Left lung (tissue), 10 donors: Measurements from ENCODE around the gene IPO5. TPM values are rescaled to one million over a fixed set of nuclear protein-coding genes. Genes with fewer than 3 reads are reported as not detected.
"Not testable (repeated sequence)": the region's sequence is repeated elsewhere in the genome, so short reads cannot be mapped to it uniquely, and the experiment has no call there.

Experiments
- ATAC-seq: fragments of 200-7000 bp; cut with Tn5 transposase; one replicate; pipeline ENCODE4 v1.9.1; 2020; ENCODE audit warnings: moderate library complexity
- DNase-seq, 4 donors: peaks; one replicate each; pipeline ENCODE4 v3.0.0-alpha.2; 2013 to 2020
- H3K27ac ChIP-seq, 2 donors: fragments of 200-600 bp; sonication (generic) in 1 of 2; one replicate each; pipeline versions ENCODE4 v1.5.0 to v1.8.0; 2020 to 2021
- H3K27me3 ChIP-seq, 2 donors: fragments of 200-600 bp; sonication (generic) in 1 of 2; one replicate each; pipeline versions ENCODE4 v1.5.0 to v1.8.0; 2020 to 2021
- H3K36me3 ChIP-seq, 2 donors: fragments of 200-600 bp; sonication (generic) in 1 of 2; one replicate each; pipeline versions ENCODE4 v1.5.0 to v1.8.0; 2020 to 2021
- H3K4me1 ChIP-seq, 2 donors: fragments of 200-600 bp; one replicate each; pipeline ENCODE4 v1.8.0; 2021
- H3K4me3 ChIP-seq, 2 donors: fragments of 200-600 bp; sonication (generic) in 1 of 2; one replicate each; pipeline versions ENCODE4 v1.5.0 to v1.8.0; 2020 to 2021; ENCODE audit warnings: mild to moderate bottlenecking in 1 of 2
- H3K9me3 ChIP-seq, 2 donors: fragments of 200-600 bp; sonication (generic) in 1 of 2; one replicate each; pipeline versions ENCODE4 v1.5.0 to v1.8.0; 2020 to 2021
- intact Hi-C, 2 donors: fragments of 100-400 bp; cut with DNase I; formaldehyde crosslinking; loops; one replicate each; pipeline versions ENCODE4 v1.11.2 to v1.14.2; 2022
- polyA plus RNA-seq, 6 donors: library from polyadenylated mRNA; unstranded; fragments of 120-200 nt; gene quantifications; one replicate each; pipeline ENCODE4 v1.2.1, GENCODE V29; 2013; ENCODE audit not compliant: insufficient read length in 6 of 6
- total RNA-seq, 2 donors: library from RNA; stranded (reverse); fragmentation: NEBNext Ultra II Directional; extraction: Animal tissue kit (Norgen Biotek cat#: 25700); gene quantifications; one replicate each; pipeline ENCODE4 v1.2.1, GENCODE V29; 2021
- TF ChIP-seq, protein P1 (sequence below), 2 donors: fragments of 200-600 bp; sonication (generic) in 1 of 2; IDR thresholded peaks; one replicate each; pipeline versions ENCODE4 v1.5.0 to v1.8.0; 2021; ENCODE audit warnings: antibody characterized with exemption in 2 of 2
- donor health status: DM: no; HTN: yes; CAD: no.
- donor health status: DM: no; HTN: no; CAD: no.

The IPO5 gene
- total and polyA plus RNA-seq, 8 donors, result 74.5 to 170 (median 157) TPM

DNA sequence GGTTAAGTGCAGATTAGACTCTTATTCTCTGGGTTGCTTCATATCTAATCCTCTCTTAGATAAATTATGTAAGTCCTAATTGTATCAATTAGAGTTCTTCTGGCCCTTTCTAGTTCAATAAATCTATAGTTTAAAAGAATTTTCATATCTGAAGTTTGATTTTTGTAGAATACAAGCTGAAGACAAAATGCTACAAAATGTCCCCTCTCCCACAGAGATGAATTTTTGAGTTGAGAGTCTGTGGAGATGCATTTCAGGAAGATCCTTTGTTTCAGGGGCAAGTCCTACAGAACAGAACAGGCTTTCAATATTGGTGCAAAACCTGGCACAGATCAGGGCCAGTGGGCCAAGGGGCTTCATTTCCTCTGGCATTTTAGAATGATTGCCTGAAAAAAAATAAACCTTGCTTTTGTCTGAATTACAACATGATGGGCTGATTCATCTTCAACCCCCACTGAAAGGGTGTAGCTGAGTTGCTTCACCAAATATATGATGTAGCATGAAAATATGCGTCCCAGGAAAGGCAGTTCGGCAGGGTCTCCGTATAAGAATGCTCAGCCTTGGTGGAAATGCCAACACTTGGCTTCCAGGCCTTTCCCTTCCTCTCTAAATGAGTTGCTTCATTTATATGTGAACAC is 6.4 kb upstream of the IPO5 start:
- Histone ChIP-seq H3K4me3 (no peak overlapping the region), H3K27me3 (no peaks in the 10 kb centered on the region), H3K36me3 (no peaks in the 10 kb centered on the region), H3K4me1 (no peaks in the 10 kb centered on the region), H3K9me3 (peaks cover 0 to 2% of the 10 kb centered on the region in 2 donors), H3K27ac (no peak overlapping the region)
- ATAC-seq, result no peak
- TF ChIP-seq, protein P1, sequence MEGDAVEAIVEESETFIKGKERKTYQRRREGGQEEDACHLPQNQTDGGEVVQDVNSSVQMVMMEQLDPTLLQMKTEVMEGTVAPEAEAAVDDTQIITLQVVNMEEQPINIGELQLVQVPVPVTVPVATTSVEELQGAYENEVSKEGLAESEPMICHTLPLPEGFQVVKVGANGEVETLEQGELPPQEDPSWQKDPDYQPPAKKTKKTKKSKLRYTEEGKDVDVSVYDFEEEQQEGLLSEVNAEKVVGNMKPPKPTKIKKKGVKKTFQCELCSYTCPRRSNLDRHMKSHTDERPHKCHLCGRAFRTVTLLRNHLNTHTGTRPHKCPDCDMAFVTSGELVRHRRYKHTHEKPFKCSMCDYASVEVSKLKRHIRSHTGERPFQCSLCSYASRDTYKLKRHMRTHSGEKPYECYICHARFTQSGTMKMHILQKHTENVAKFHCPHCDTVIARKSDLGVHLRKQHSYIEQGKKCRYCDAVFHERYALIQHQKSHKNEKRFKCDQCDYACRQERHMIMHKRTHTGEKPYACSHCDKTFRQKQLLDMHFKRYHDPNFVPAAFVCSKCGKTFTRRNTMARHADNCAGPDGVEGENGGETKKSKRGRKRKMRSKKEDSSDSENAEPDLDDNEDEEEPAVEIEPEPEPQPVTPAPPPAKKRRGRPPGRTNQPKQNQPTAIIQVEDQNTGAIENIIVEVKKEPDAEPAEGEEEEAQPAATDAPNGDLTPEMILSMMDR (IDR thresholded peaks at IDR 0.05), result no peak
- DNase-seq, result no peak
- intact Hi-C loops, result no loop called here

DNA sequence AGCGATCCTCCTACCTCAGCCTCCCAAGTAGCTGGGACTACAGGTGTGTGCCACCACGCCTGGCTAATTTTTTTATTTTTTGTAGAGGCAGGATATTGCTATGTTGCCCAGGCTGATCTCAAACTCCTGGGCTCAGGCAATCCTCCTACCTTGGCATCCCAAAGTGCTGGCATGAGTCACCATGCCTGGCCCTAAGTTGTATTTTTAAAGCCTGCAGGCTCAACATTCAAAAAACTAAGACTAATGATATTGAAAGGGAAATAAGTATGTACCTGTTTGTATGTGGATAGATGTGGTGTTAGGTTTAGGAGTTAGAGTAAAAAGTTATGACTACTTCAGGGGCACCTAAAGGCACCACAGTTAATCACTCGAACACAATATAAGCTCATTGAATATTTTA is 5.4 kb upstream of the IPO5 start:
- Histone ChIP-seq H3K4me3 (no peak overlapping the region), H3K36me3 (no peaks in the 10 kb centered on the region), H3K27me3 (no peaks in the 10 kb centered on the region), H3K4me1 (no peaks in the 10 kb centered on the region), H3K27ac (no peak overlapping the region), H3K9me3 (peaks cover 0 to 2% of the 10 kb centered on the region in 2 donors)
- ATAC-seq (no peak), DNase-seq (no peak)
- intact Hi-C loops, result no loop called here
- TF ChIP-seq, protein P1 (IDR thresholded peaks at IDR 0.05), result no peak

DNA sequence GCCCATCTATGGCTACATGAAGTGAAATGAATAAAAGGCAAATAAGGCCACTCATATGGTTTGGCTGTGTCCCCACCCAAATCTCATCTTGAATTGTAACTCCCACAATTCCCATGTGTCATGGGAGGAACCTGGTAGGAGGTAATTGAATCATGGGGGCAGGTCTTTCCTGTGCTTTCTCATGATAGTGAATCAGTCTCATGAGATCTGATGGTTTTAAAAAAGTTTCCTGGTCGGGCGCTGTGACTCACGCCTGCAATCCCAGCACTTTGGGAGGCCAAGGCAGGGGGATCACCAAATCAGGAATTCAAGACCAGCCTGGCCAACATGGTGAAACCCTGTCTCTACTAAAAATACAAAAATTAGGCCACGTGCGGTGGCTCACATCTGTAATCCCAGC is 4.2 kb upstream of the IPO5 start:
- H3K27me3 ChIP-seq, intact Hi-C loops, DNase-seq, H3K27ac ChIP-seq, ATAC-seq, H3K4me3 ChIP-seq, H3K9me3 ChIP-seq, H3K4me1 ChIP-seq, H3K36me3 ChIP-seq: not testable (repeated sequence)

DNA sequence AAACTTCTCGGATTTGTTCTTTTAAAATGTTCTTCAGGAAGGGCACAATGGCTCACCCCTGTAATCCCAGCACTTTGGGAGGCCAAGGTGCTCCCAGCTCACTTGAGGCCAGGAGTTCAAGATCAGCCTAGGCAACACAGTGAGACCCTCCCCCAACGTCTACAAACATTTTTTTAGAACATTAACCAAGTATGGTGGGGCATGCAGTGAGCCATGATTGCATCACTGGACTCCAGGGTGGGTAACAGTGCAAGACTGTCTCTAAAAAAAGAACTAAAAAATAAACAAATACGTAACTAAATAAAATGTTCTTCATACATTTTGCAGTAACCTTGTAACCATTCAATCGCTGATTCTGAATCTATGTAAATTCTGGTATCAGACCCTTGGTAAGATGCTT is 2.1 kb upstream of the IPO5 start:
- DNase-seq (no peak), ATAC-seq (no peak)
- TF ChIP-seq, protein P1 (IDR thresholded peaks at IDR 0.05), result no peak
- intact Hi-C loops, result no loop called here
- no peaks in the 10 kb centered on the region for H3K27me3 ChIP-seq
- H3K4me1 ChIP-seq, result no peaks in the 10 kb centered on the region
- H3K27ac ChIP-seq, result no peak overlapping the region
- H3K9me3 ChIP-seq, result peaks cover 0 to 2% of the 10 kb centered on the region in 2 donors
- H3K4me3 ChIP-seq, result no peak overlapping the region
- H3K36me3 ChIP-seq, result no peaks in the 10 kb centered on the region

DNA sequence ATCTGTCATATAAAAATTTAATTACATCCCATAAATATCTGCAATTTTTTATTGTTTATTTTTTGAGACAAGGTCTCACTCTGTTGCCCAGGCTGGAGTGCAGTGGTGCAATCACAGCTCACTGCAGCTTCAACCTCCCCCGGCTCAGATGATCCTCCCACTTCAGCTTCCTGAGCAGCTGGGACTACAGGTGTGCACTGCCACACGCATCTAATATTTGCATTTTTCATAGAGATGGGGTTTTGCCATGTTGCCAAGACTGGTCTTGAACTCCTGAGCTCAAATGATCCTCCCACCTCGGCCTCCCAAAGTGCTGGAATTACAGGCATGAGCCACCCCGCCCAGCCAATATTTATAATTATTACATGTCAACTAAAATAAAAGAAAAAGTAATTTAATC is 644 bp upstream of the IPO5 start:
- DNase-seq, H3K27me3 ChIP-seq, H3K4me3 ChIP-seq, H3K4me1 ChIP-seq, H3K9me3 ChIP-seq, ATAC-seq, intact Hi-C loops, H3K27ac ChIP-seq, H3K36me3 ChIP-seq: not testable (repeated sequence)

DNA sequence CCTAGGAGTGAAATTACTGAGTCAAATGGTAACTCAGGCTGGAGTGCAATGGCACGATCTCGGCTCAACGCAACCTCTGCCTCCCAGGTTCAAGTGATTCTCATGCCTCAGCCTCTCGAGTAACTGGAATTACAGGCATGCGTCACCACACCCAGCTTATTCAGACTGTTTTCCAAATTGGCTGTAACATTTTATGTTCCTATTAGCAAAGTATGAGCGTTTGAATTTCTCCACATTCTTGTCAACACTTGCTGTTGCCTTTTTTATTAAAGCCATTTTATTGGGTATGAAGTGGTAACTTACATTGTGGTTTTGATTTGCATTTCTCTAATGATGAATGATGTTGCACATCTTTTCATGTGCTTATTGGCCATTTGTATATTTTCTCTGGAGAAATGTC is 7.9 kb downstream of the IPO5 start:
- no peaks in the 10 kb centered on the region for H3K36me3 ChIP-seq

More for the DNA sequence above, 7.9 kb downstream of the IPO5 start:
- Histone ChIP-seq H3K4me1 (no peaks in the 10 kb centered on the region), H3K9me3 (no peaks in the 10 kb centered on the region), H3K4me3 (no peak overlapping the region), H3K27me3 (no peaks in the 10 kb centered on the region), H3K27ac (no peak overlapping the region)
- TF ChIP-seq, protein P1 (IDR thresholded peaks at IDR 0.05), result no peak
- intact Hi-C loops, result no loop called here
- DNase-seq (no peak), ATAC-seq (no peak)
